HAP-1 (cell line): ENCODE measurements around the gene HSD17B4.
A peak's percentile ranks its signal among the peaks of the same experiment; 100 is the strongest.
"Not testable (repeated sequence)": the region's sequence is repeated elsewhere in the genome, so short reads cannot be mapped to it uniquely, and the experiment has no call there.

Experiments used
- DNase-seq, 2 experiments: peaks; one replicate each; pipeline ENCODE4 v3.0.0-alpha.2; 2016 to 2020; ENCODE audit warnings: low spot score in 2 of 2
- H3K27me3 ChIP-seq: fragments of 250-450 bp; sonication (Bioruptor Pico); 2 replicates; pipeline ENCODE4 v1.5.1; 2020; ENCODE audit warnings: low read depth, mild to moderate bottlenecking, moderate library complexity
- H3K36me3 ChIP-seq: fragments of 250-450 bp; sonication (Bioruptor Pico); replicated peaks from 2 replicates; pipeline ENCODE4 v1.5.1; 2020; ENCODE audit warnings: mild to moderate bottlenecking
- H3K4me1 ChIP-seq: fragments of 250-450 bp; sonication (Bioruptor Pico); 2 replicates; pipeline ENCODE4 v1.5.1; 2020; ENCODE audit warnings: mild to moderate bottlenecking
- H3K4me3 ChIP-seq: fragments of 250-450 bp; sonication (Bioruptor Pico); 2 replicates; pipeline ENCODE4 v1.5.1; 2020; ENCODE audit warnings: mild to moderate bottlenecking, moderate library complexity
- H3K9me3 ChIP-seq: fragments of 250-450 bp; sonication (Bioruptor Pico); 2 replicates; pipeline ENCODE4 v1.5.1; 2020; ENCODE audit warnings: mild to moderate bottlenecking, moderate library complexity
- in situ Hi-C: fragments of 300-500 bp; cut with MboI; formaldehyde crosslinking; loops from 3 replicates; pipeline ENCODE4 v1.14.3; 2020; ENCODE audit warnings: low sequenced_read_pairs, inconsistent platforms, mixed read lengths

The HSD17B4 gene

GRCh38 chr5:119418606-119419100 is 33.6 kb upstream of the HSD17B4 start:
- Histone ChIP-seq H3K27me3 (no peaks in the 10 kb centered on the region), H3K9me3 (no peaks in the 10 kb centered on the region), H3K36me3 (no peaks in the 10 kb centered on the region), H3K4me1 (peaks cover 4% of the 10 kb centered on the region; the same call in 1 of the 2 replicates), H3K4me3 (no peak overlapping the region)
- no peak for DNase-seq
- in situ Hi-C loops, result loop anchor here (10.0 kb wide), 1 partner anchor 434 kb away; the partner anchor contains the start of gene DTWD2

- H3K4me1 ChIP-seq, result peaks cover 4% of the 10 kb centered on the region; the same call in 1 of the 2 replicates
- no peaks in the 10 kb centered on the region for H3K9me3 ChIP-seq
- H3K36me3 ChIP-seq, result no peaks in the 10 kb centered on the region
- in situ Hi-C loops, result no loop called here
- H3K4me3 ChIP-seq, result no peak overlapping the region
- H3K27me3 ChIP-seq, result no peaks in the 10 kb centered on the region
- no peak for DNase-seq
Observed at GRCh38 chr5:119420169-119420568, 32.1 kb upstream of the HSD17B4 start.

DNA sequence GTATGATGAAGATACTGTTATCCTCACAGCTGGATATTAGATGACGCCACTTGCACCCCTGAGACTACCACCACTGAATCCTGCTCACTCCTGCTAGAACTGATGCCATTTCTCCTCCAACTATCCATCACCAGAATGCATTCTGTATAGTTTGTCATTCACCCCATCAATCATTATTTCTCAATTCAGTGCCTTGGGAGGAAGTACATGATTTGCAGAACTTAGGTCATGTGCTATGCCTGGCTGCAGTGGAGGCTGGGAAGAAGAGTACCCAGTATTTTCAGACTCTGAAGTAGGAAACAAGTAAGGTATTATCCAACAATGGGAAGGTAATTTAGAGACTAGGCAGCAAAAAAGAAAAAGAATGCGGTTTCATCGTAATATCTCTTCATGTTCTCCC is 26.2 kb upstream of the HSD17B4 start:
- no peaks in the 10 kb centered on the region for H3K27me3 ChIP-seq
- no peaks in the 10 kb centered on the region for H3K36me3 ChIP-seq
- H3K4me3 ChIP-seq, result no peak overlapping the region
- no peak for DNase-seq
- in situ Hi-C loops, result no loop called here
- H3K4me1 ChIP-seq, result no peaks in the 10 kb centered on the region
- H3K9me3 ChIP-seq, result no peaks in the 10 kb centered on the region

DNA sequence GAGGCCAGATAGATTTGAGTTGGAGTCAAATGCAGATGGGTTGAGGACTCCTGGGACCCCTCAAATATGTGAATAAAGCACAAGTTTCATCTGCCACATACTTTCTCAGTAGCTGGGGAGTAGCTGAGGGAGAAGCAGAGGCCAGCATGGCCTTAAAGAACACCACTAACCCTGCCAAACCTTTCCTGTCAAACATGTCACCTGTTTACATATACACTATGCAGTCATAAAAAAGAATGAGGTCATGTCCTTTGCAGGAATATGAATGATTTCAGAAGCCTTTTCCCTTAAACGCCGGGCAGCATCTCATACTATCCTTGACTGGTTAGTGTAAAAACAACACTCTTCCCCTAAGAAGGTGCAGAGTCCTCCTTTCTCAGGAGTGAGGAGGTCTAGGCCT is 25.2 kb upstream of the HSD17B4 start:
- Histone ChIP-seq H3K4me1 (no peaks in the 10 kb centered on the region), H3K27me3 (no peaks in the 10 kb centered on the region), H3K36me3 (no peaks in the 10 kb centered on the region), H3K9me3 (no peaks in the 10 kb centered on the region), H3K4me3 (no peak overlapping the region)
- DNase-seq, result no peak
- in situ Hi-C loops, result no loop called here

DNA sequence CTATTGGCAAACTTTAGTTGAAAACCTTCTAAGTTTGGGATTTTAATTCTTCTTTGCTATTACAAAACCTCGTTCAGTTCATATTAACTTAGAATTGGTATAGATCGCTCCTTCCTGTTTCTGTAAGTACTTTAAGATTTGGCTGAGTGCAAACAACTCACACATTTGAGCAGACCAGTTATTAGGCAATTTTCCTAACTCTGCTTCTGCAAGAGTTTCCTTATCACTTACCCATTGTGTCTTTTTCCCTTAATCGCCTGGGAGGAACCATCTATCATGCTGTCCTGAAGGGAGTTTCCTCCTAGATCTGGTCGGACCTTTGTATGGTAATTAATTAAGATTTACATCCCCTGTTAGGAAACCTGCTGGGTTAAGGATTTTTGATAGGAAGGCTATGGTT is 24.7 kb upstream of the HSD17B4 start:
- H3K36me3 ChIP-seq, H3K27me3 ChIP-seq, H3K4me3 ChIP-seq, in situ Hi-C loops, DNase-seq, H3K4me1 ChIP-seq, H3K9me3 ChIP-seq: not testable (repeated sequence)

DNA sequence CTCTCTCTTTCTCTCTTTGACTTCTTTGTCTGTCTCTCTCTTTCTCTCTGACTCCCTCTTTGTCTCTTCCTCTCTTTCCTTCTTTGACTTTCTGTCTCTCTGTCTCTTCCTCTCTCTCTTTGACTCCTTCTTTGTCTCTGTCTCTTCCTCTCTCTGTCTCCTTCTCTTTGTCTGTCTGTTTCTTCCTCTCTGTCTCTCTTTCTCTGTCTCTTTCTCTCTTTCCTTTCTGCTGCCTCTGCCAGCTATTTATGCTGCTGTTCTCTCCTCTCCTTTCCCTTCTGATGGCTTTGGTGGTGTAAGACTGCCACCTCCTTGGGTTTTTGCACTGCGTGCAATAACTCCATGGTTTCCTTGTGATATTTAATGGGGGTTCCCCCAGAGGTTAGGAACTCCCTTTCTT is 24.1 kb upstream of the HSD17B4 start:
- H3K27me3 ChIP-seq, H3K4me1 ChIP-seq, in situ Hi-C loops, H3K36me3 ChIP-seq, H3K4me3 ChIP-seq, DNase-seq, H3K9me3 ChIP-seq: not testable (repeated sequence)

- in situ Hi-C loops, DNase-seq, H3K9me3 ChIP-seq, H3K4me1 ChIP-seq, H3K4me3 ChIP-seq, H3K27me3 ChIP-seq, H3K36me3 ChIP-seq: not testable (repeated sequence)
Observed at GRCh38 chr5:119428574-119428973, 23.7 kb upstream of the HSD17B4 start.

GRCh38 chr5:119432674-119433237 is 19.5 kb upstream of the HSD17B4 start:
- H3K9me3 ChIP-seq, in situ Hi-C loops, DNase-seq: not testable (repeated sequence)

GRCh38 chr5:119435436-119436132 is 16.7 kb upstream of the HSD17B4 start:
- no peaks in the 10 kb centered on the region for H3K36me3 ChIP-seq
- in situ Hi-C loops, result no loop called here
- H3K4me3 ChIP-seq, result no peak overlapping the region
- H3K27me3 ChIP-seq, result no peaks in the 10 kb centered on the region
- no peaks in the 10 kb centered on the region; the same call in 1 of the 2 replicates for H3K9me3 ChIP-seq
- peak; percentile 38 to 79 for DNase-seq
- peaks cover 3% of the 10 kb centered on the region for H3K4me1 ChIP-seq

More at GRCh38 chr5:119432674-119433237, 19.5 kb upstream of the HSD17B4 start:
- H3K27me3 ChIP-seq, H3K36me3 ChIP-seq, H3K4me3 ChIP-seq, H3K4me1 ChIP-seq: not testable (repeated sequence)

GRCh38 chr5:119437785-119438586 is 14.3 kb upstream of the HSD17B4 start:
- in situ Hi-C loops, H3K9me3 ChIP-seq, DNase-seq, H3K4me3 ChIP-seq, H3K4me1 ChIP-seq, H3K36me3 ChIP-seq, H3K27me3 ChIP-seq: not testable (repeated sequence)

DNA sequence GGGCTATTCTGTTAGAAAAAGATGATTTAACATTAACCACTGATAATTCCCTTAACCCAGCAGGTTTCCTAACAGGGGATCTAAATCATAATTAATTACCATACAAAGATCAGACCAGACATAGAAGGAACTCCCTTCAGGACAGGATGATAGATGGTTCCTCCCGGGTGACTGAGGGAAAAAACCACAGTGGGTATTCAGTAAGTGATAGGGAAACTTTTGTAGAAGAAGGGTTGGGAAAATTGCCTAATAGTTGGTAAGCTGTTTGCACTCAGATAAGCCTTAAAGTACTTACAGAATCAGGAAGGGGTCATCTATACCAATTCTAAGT is 13.7 kb upstream of the HSD17B4 start:
- H3K4me3 ChIP-seq, H3K4me1 ChIP-seq, H3K9me3 ChIP-seq, H3K36me3 ChIP-seq, DNase-seq, in situ Hi-C loops, H3K27me3 ChIP-seq: not testable (repeated sequence)

- in situ Hi-C loops, result no loop called here
- H3K9me3 ChIP-seq, result 0 out of 2 replicates have a peak, but pooled peaks cover 3% of the 10 kb centered on the region
- peak overlapping the region; percentile 9; the same call in 1 of the 2 replicates for H3K4me3 ChIP-seq
- H3K27me3 ChIP-seq, result no peaks in the 10 kb centered on the region
- H3K36me3 ChIP-seq, result no peaks in the 10 kb centered on the region
- DNase-seq, result peak in 1 of 2 experiments; percentile 60
- peaks cover 3% of the 10 kb centered on the region for H3K4me1 ChIP-seq
Observed at GRCh38 chr5:119439140-119439631, 13.1 kb upstream of the HSD17B4 start.

- DNase-seq, in situ Hi-C loops, H3K9me3 ChIP-seq, H3K4me3 ChIP-seq, H3K36me3 ChIP-seq, H3K4me1 ChIP-seq, H3K27me3 ChIP-seq: not testable (repeated sequence)
Observed at GRCh38 chr5:119439632-119440031, 12.7 kb upstream of the HSD17B4 start.

DNA sequence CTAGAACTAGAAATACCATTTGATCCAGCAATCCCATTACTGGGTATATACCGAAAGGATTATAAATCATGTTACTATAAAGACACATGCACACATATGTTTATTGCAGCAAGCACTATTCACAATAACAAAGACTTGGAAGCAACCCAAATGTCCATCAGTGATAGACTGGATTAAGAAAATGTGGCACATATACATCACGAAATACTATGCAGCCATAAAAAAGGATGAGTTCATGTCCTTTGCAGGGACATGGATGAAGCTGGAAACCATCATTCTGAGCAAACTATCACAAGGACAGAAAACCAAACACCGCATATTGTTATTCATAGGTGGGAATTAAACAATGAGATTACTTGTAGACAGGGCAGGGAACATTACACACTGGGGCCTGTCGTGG is 7.7 kb upstream of the HSD17B4 start:
- DNase-seq, in situ Hi-C loops, H3K27me3 ChIP-seq, H3K9me3 ChIP-seq, H3K36me3 ChIP-seq, H3K4me1 ChIP-seq, H3K4me3 ChIP-seq: not testable (repeated sequence)
